Measurements from ENCODE around the gene PTOV1.

PTOV1 gene

GRCh38 chr19:49857061-49857837, 6.3 kb downstream of the PTOV1 start:
- Histone ChIP-seq H2AFZ (ENCODE audit: low read depth, low read length) (no peak overlapping the region), H3K18ac (ENCODE audit: low read depth in 1 of 2, low read length in 2 of 2) (no peak overlapping the region), H4K91ac (ENCODE audit: low read length) (no peak overlapping the region), H2AK5ac (ENCODE audit: low read length, severe bottlenecking) (no peak overlapping the region), H3K23ac (ENCODE audit: low read length in 2 of 2) (no peak overlapping the region), H3K14ac (ENCODE audit: low read length in 2 of 2) (peak overlapping the region in 1 of 2 experiments; percentile 51), H3K79me1 (replicated peaks; ENCODE audit: low read length, poor library complexity, severe bottlenecking) (peaks cover 9% of the 10 kb centered on the region), H3K36me3 (ENCODE audit: control insufficient read depth in 1 of 2, insufficient read depth in 2 of 2, low read depth in 1 of 2, low read length in 2 of 2) (peaks cover 60 to 79% of the 10 kb centered on the region in 2 experiments), H3K4me2 (ENCODE audit: low read length, poor library complexity, severe bottlenecking) (no peak overlapping the region), H3K4ac (ENCODE audit: low read depth in 1 of 2, low read length in 2 of 2) (no peak overlapping the region), H3K9ac (ENCODE audit: low read length) (no peak overlapping the region), H3K27ac (ENCODE audit: low read length, poor library complexity, severe bottlenecking) (no peak overlapping the region), H2BK120ac (ENCODE audit: low read depth, low read length) (no peak overlapping the region), H3K27me3 (ENCODE audit: control insufficient read depth in 1 of 2, insufficient read depth in 1 of 2, low read length in 2 of 2) (no peaks in the 10 kb centered on the region), H3K4me1 (ENCODE audit: control insufficient read depth, insufficient read depth, low read depth, low read length) (peaks cover 53% of the 10 kb centered on the region), H2BK15ac (ENCODE audit: low read depth, poor library complexity, severe bottlenecking) (no peak overlapping the region), H3K9me3 (ENCODE audit: control insufficient read depth, low read length) (no peaks in the 10 kb centered on the region), H2BK12ac (ENCODE audit: low read length in 2 of 2) (no peak overlapping the region), H2BK5ac (ENCODE audit: low read depth, low read length, poor library complexity, severe bottlenecking) (no peak overlapping the region), H4K8ac (ENCODE audit: low read length) (no peak overlapping the region), H3K4me3 (ENCODE audit: insufficient read depth in 1 of 2, low read depth in 1 of 2, low read length in 2 of 2) (no peak overlapping the region)
- no peak for DNase-seq
- WGBS = 97% methylated on average over 24 of the region's 26 CpGs

GRCh38 chr19:49857838-49858087, 6.8 kb downstream of the PTOV1 start:
- no peak overlapping the region for H3K14ac ChIP-seq (ENCODE audit: low read length in 2 of 2)
- no peak overlapping the region for H2AK5ac ChIP-seq (ENCODE audit: low read length, severe bottlenecking)
- H3K36me3 ChIP-seq (ENCODE audit: control insufficient read depth in 1 of 2, insufficient read depth in 2 of 2, low read depth in 1 of 2, low read length in 2 of 2) = peaks cover 60 to 84% of the 10 kb centered on the region in 2 experiments
- WGBS = 97% methylated on average over 5 of the region's 5 CpGs
- no peak overlapping the region for H2BK15ac ChIP-seq (ENCODE audit: low read depth, poor library complexity, severe bottlenecking)
- no peak overlapping the region for H4K8ac ChIP-seq (ENCODE audit: low read length)
- H3K4me1 ChIP-seq (ENCODE audit: control insufficient read depth, insufficient read depth, low read depth, low read length) = peaks cover 53% of the 10 kb centered on the region
- no peak overlapping the region for H3K18ac ChIP-seq (ENCODE audit: low read depth in 1 of 2, low read length in 2 of 2)
- no peak overlapping the region for H2AFZ ChIP-seq (ENCODE audit: low read depth, low read length)
- H2BK12ac ChIP-seq (ENCODE audit: low read length in 2 of 2) = no peak overlapping the region
- H3K23ac ChIP-seq (ENCODE audit: low read length in 2 of 2) = peak overlapping the region in 1 of 2 experiments; percentile 34
- DNase-seq = no peak
- H3K27me3 ChIP-seq (ENCODE audit: control insufficient read depth in 1 of 2, insufficient read depth in 1 of 2, low read length in 2 of 2) = no peaks in the 10 kb centered on the region
- no peak overlapping the region for H4K91ac ChIP-seq (ENCODE audit: low read length)
- H3K4me3 ChIP-seq (ENCODE audit: insufficient read depth in 1 of 2, low read depth in 1 of 2, low read length in 2 of 2) = no peak overlapping the region
- H3K9me3 ChIP-seq (ENCODE audit: control insufficient read depth, low read length) = no peaks in the 10 kb centered on the region
- no peak overlapping the region for H3K9ac ChIP-seq (ENCODE audit: low read length)
- H3K4me2 ChIP-seq (ENCODE audit: low read length, poor library complexity, severe bottlenecking) = no peak overlapping the region
- no peak overlapping the region for H2BK5ac ChIP-seq (ENCODE audit: low read depth, low read length, poor library complexity, severe bottlenecking)
- H3K4ac ChIP-seq (ENCODE audit: low read depth in 1 of 2, low read length in 2 of 2) = no peak overlapping the region
- no peak overlapping the region for H2BK120ac ChIP-seq (ENCODE audit: low read depth, low read length)
- no peak overlapping the region for H3K27ac ChIP-seq (ENCODE audit: low read length, poor library complexity, severe bottlenecking)
- peaks cover 11% of the 10 kb centered on the region for H3K79me1 ChIP-seq (replicated peaks; ENCODE audit: low read length, poor library complexity, severe bottlenecking)

GRCh38 chr19:49858088-49858985, 7.4 kb downstream of the PTOV1 start:
- WGBS = 91% methylated on average over 33 of the region's 37 CpGs
- Histone ChIP-seq H3K79me1 (replicated peaks; ENCODE audit: low read length, poor library complexity, severe bottlenecking) (peaks cover 17% of the 10 kb centered on the region), H3K27ac (ENCODE audit: low read length, poor library complexity, severe bottlenecking) (peak overlapping the region; percentile 70), H2BK120ac (ENCODE audit: low read depth, low read length) (no peak overlapping the region), H3K9me3 (ENCODE audit: control insufficient read depth, low read length) (no peaks in the 10 kb centered on the region), H2BK5ac (ENCODE audit: low read depth, low read length, poor library complexity, severe bottlenecking) (no peak overlapping the region), H3K4me1 (ENCODE audit: control insufficient read depth, insufficient read depth, low read depth, low read length) (peaks cover 56% of the 10 kb centered on the region), H3K14ac (ENCODE audit: low read length in 2 of 2) (no peak overlapping the region), H4K91ac (ENCODE audit: low read length) (no peak overlapping the region), H2AFZ (ENCODE audit: low read depth, low read length) (no peak overlapping the region), H3K27me3 (ENCODE audit: control insufficient read depth in 1 of 2, insufficient read depth in 1 of 2, low read length in 2 of 2) (no peaks in the 10 kb centered on the region), H3K23ac (ENCODE audit: low read length in 2 of 2) (peak overlapping the region in 1 of 2 experiments; percentile 41), H3K9ac (ENCODE audit: low read length) (no peak overlapping the region), H3K36me3 (ENCODE audit: control insufficient read depth in 1 of 2, insufficient read depth in 2 of 2, low read depth in 1 of 2, low read length in 2 of 2) (peaks cover 65 to 90% of the 10 kb centered on the region in 2 experiments), H2AK5ac (ENCODE audit: low read length, severe bottlenecking) (peak overlapping the region; percentile 42), H4K8ac (ENCODE audit: low read length) (peak overlapping the region; percentile 41), H3K4ac (ENCODE audit: low read depth in 1 of 2, low read length in 2 of 2) (no peak overlapping the region), H3K18ac (ENCODE audit: low read depth in 1 of 2, low read length in 2 of 2) (no peak overlapping the region), H2BK15ac (ENCODE audit: low read depth, poor library complexity, severe bottlenecking) (no peak overlapping the region), H2BK12ac (ENCODE audit: low read length in 2 of 2) (no peak overlapping the region), H3K4me3 (ENCODE audit: insufficient read depth in 1 of 2, low read depth in 1 of 2, low read length in 2 of 2) (no peak overlapping the region), H3K4me2 (ENCODE audit: low read length, poor library complexity, severe bottlenecking) (no peak overlapping the region)
- DNase-seq = no peak

GRCh38 chr19:49859682-49860335, 8.8 kb downstream of the PTOV1 start:
- Histone ChIP-seq H3K4me3 (ENCODE audit: insufficient read depth in 1 of 2, low read depth in 1 of 2, low read length in 2 of 2) (no peak overlapping the region), H3K27me3 (ENCODE audit: control insufficient read depth in 1 of 2, insufficient read depth in 1 of 2, low read length in 2 of 2) (no peaks in the 10 kb centered on the region), H3K23ac (ENCODE audit: low read length in 2 of 2) (no peak overlapping the region), H3K9me3 (ENCODE audit: control insufficient read depth, low read length) (no peaks in the 10 kb centered on the region), H3K36me3 (ENCODE audit: control insufficient read depth in 1 of 2, insufficient read depth in 2 of 2, low read depth in 1 of 2, low read length in 2 of 2) (peaks cover 79 to 98% of the 10 kb centered on the region in 2 experiments), H3K4me1 (ENCODE audit: control insufficient read depth, insufficient read depth, low read depth, low read length) (peaks cover 50% of the 10 kb centered on the region), H3K4me2 (ENCODE audit: low read length, poor library complexity, severe bottlenecking) (no peak overlapping the region), H4K91ac (ENCODE audit: low read length) (peak overlapping the region; percentile 34), H3K14ac (ENCODE audit: low read length in 2 of 2) (no peak overlapping the region), H2AK5ac (ENCODE audit: low read length, severe bottlenecking) (peak overlapping the region; percentile 55), H4K8ac (ENCODE audit: low read length) (no peak overlapping the region), H3K79me1 (replicated peaks; ENCODE audit: low read length, poor library complexity, severe bottlenecking) (peaks cover 27% of the 10 kb centered on the region), H2AFZ (ENCODE audit: low read depth, low read length) (no peak overlapping the region), H3K27ac (ENCODE audit: low read length, poor library complexity, severe bottlenecking) (peak overlapping the region; percentile 86), H3K18ac (ENCODE audit: low read depth in 1 of 2, low read length in 2 of 2) (no peak overlapping the region), H3K9ac (ENCODE audit: low read length) (no peak overlapping the region), H2BK12ac (ENCODE audit: low read length in 2 of 2) (peak overlapping the region in 1 of 2 experiments; percentile 7), H2BK15ac (ENCODE audit: low read depth, poor library complexity, severe bottlenecking) (no peak overlapping the region), H3K4ac (ENCODE audit: low read depth in 1 of 2, low read length in 2 of 2) (no peak overlapping the region), H2BK120ac (ENCODE audit: low read depth, low read length) (no peak overlapping the region), H2BK5ac (ENCODE audit: low read depth, low read length, poor library complexity, severe bottlenecking) (peak overlapping the region; percentile 39)
- DNase-seq = no peak
- WGBS = 92% methylated on average over 22 of the region's 22 CpGs
